Measurements from ENCODE around the gene WNK2. TPM values are rescaled to one million over a fixed set of nuclear protein-coding genes. Genes with fewer than 3 reads are reported as not detected.

Gene WNK2
- total RNA-seq, 1 donor from 2014 or later = 0.06 TPM

- peak; percentile 10 for DNase-seq (ENCODE audit: extremely low read depth, low read depth, low spot score)
Observed at GRCh38 chr9:93302586-93303257, 118.8 kb downstream of the WNK2 start.

GRCh38 chr9:93303258-93303771, 119.4 kb downstream of the WNK2 start:
- DNase-seq (ENCODE audit: extremely low read depth, low read depth, low spot score) = no peak

- no peak for DNase-seq (ENCODE audit: extremely low read depth, low read depth, low spot score)
Observed at GRCh38 chr9:93303806-93304573, 120.1 kb downstream of the WNK2 start.

GRCh38 chr9:93304574-93305496, 120.9 kb downstream of the WNK2 start:
- no peak for DNase-seq (ENCODE audit: extremely low read depth, low read depth, low spot score)

GRCh38 chr9:93305497-93306020, 121.6 kb downstream of the WNK2 start:
- no peak for DNase-seq (ENCODE audit: extremely low read depth, low read depth, low spot score)

- DNase-seq (ENCODE audit: extremely low read depth, low read depth, low spot score) = no peak
Observed at GRCh38 chr9:93306081-93306480, 122.1 kb downstream of the WNK2 start.

- DNase-seq (ENCODE audit: extremely low read depth, low read depth, low spot score) = no peak
Observed at GRCh38 chr9:93306579-93307091, 122.7 kb downstream of the WNK2 start.

- DNase-seq (ENCODE audit: extremely low read depth, low read depth, low spot score) = no peak
Observed at GRCh38 chr9:93307468-93308157, 123.7 kb downstream of the WNK2 start.

GRCh38 chr9:93308158-93308602, 124.2 kb downstream of the WNK2 start:
- no peak for DNase-seq (ENCODE audit: extremely low read depth, low read depth, low spot score)

GRCh38 chr9:93308676-93309075, 124.7 kb downstream of the WNK2 start:
- DNase-seq (ENCODE audit: extremely low read depth, low read depth, low spot score) = no peak

GRCh38 chr9:93309889-93310425, 126.0 kb downstream of the WNK2 start:
- no peak for DNase-seq (ENCODE audit: extremely low read depth, low read depth, low spot score)

GRCh38 chr9:93315118-93315517, 131.2 kb downstream of the WNK2 start:
- DNase-seq (ENCODE audit: extremely low read depth, low read depth, low spot score) = no peak

- no peak for DNase-seq (ENCODE audit: extremely low read depth, low read depth, low spot score)
Observed at GRCh38 chr9:93315960-93316359, 132.0 kb downstream of the WNK2 start.

- DNase-seq (ENCODE audit: extremely low read depth, low read depth, low spot score) = no peak
Observed at GRCh38 chr9:93316726-93317494, 133.0 kb downstream of the WNK2 start.

- no peak for DNase-seq (ENCODE audit: extremely low read depth, low read depth, low spot score)
Observed at GRCh38 chr9:93317495-93318094, 133.7 kb downstream of the WNK2 start.

- DNase-seq (ENCODE audit: extremely low read depth, low read depth, low spot score) = no peak
Observed at GRCh38 chr9:93318480-93318879, 134.5 kb downstream of the WNK2 start.

GRCh38 chr9:93319301-93319991, 135.5 kb downstream of the WNK2 start:
- DNase-seq (ENCODE audit: extremely low read depth, low read depth, low spot score) = no peak

GRCh38 chr9:93319992-93320500, 136.1 kb downstream of the WNK2 start:
- no peak for DNase-seq (ENCODE audit: extremely low read depth, low read depth, low spot score)

Data from glomerular endothelial cell (primary cell).